GM18873 (cell line): ENCODE results near the gene RPS6KC1.
"Not testable (repeated sequence)": the region's sequence is repeated elsewhere in the genome, so short reads cannot be mapped to it uniquely, and the experiment has no call there.

Experiments used
- ATAC-seq: cut with Tn5 transposase; IDR thresholded peaks from one replicate; pipeline ENCODE4 v1.9.1; 2021; ENCODE audit warnings: mild to moderate bottlenecking, moderate library complexity, moderate number of reproducible peaks; ENCODE audit not compliant: unreplicated experiment, low FRiP score

Gene RPS6KC1, protein sequence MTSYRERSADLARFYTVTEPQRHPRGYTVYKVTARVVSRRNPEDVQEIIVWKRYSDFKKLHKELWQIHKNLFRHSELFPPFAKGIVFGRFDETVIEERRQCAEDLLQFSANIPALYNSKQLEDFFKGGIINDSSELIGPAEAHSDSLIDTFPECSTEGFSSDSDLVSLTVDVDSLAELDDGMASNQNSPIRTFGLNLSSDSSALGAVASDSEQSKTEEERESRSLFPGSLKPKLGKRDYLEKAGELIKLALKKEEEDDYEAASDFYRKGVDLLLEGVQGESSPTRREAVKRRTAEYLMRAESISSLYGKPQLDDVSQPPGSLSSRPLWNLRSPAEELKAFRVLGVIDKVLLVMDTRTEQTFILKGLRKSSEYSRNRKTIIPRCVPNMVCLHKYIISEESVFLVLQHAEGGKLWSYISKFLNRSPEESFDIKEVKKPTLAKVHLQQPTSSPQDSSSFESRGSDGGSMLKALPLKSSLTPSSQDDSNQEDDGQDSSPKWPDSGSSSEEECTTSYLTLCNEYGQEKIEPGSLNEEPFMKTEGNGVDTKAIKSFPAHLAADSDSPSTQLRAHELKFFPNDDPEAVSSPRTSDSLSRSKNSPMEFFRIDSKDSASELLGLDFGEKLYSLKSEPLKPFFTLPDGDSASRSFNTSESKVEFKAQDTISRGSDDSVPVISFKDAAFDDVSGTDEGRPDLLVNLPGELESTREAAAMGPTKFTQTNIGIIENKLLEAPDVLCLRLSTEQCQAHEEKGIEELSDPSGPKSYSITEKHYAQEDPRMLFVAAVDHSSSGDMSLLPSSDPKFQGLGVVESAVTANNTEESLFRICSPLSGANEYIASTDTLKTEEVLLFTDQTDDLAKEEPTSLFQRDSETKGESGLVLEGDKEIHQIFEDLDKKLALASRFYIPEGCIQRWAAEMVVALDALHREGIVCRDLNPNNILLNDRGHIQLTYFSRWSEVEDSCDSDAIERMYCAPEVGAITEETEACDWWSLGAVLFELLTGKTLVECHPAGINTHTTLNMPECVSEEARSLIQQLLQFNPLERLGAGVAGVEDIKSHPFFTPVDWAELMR

DNA sequence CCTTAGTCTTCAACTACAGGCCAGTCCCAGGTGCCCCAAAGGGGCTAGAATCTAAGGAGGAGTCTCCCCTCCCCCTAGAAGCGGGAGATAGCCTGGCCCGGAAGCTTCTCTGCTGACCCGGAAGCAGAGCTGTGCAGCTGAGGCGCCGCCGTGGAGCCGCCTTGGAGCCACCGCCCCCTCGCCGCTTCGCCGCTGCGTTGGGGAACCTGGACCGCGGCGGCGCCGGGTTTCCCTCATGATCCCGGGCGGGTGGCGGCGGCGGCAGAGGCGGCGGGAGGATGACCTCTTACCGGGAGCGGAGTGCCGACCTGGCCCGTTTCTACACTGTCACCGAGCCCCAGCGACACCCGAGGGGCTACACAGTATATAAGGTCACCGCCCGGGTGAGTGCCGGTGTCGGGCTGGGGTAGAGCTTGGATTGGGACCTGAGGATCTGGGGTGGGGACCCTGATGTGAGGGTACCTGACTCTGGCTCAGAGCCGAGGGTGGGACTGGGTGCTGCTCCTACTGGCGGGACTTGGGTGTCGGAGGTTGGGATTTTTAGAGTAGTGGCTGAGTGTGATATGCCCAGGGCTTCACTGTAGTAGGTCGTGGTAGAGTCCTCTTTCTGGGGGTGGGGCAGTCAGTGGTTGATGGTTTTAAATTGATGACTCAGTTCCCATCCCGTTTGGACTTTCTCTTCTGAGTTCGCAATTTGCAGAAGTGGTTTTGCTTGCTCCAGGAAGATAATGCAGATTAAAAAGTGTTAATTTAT, at the start of gene RPS6KC1:
Gene RPS6KC1 (plus strand): TSS at position 115 of the 754 bp plus-strand sequence. CDS start 164 bp downstream, at position 279.
- peak; percentile 92 for ATAC-seq

DNA sequence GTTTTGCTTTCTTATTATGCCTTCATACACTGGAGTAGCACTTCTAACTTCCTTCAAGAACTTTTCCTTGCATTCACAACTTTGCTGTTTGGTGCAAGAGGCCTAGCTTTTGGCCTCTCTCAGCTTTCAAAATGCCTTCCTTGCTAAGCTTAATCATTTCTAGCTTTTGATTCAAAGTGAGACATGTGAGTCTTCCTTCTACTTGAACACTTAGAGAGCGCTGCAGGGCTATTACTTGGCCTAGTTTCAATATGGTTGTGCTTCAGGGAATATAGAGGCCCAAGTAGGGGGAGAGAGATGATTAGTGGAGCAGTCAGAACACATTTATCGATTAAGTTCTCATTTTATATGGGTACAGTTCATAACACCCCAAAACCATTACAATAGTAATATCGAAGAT, 47.8 kb upstream of the RPS6KC1 start:
- peak; percentile 72 for ATAC-seq

DNA sequence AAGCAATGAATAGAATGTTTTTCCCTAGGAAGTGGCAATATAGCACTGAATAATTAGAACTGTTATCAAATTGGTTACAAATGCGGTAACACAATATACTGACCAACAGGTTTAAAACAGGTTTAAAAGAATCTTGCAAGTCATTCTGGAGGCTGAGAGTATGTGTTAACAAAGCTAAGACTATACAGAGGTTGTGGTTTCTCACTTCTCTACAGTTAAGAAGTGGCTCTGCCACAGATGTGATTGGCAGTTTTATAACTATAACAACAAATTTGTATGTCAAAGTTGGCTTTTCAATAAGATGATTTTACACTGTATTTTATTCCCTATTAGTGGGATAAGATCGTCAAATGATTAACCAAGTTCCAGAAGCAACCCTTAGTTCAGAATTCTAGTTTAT, 42.5 kb upstream of the RPS6KC1 start:
- ATAC-seq, result no peak

DNA sequence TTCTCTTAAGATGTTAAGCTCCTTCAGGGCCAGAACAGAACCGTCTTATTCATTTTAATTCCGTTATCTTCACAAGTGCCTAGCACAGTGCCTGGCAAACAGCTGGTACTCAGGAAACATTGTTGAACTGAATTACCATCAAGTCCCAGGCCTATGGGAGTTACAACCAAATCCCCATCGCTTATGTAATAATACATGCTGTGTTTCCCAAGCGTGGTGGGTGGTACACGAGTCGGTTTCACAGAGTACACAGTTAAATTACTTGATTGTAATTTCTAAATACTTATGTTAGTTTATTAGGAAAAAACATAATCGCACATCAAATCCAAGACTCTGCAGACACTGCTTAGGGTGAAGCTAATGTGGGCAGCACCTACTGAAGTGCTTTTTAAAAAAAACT, 36.4 kb upstream of the RPS6KC1 start:
- no peak for ATAC-seq

DNA sequence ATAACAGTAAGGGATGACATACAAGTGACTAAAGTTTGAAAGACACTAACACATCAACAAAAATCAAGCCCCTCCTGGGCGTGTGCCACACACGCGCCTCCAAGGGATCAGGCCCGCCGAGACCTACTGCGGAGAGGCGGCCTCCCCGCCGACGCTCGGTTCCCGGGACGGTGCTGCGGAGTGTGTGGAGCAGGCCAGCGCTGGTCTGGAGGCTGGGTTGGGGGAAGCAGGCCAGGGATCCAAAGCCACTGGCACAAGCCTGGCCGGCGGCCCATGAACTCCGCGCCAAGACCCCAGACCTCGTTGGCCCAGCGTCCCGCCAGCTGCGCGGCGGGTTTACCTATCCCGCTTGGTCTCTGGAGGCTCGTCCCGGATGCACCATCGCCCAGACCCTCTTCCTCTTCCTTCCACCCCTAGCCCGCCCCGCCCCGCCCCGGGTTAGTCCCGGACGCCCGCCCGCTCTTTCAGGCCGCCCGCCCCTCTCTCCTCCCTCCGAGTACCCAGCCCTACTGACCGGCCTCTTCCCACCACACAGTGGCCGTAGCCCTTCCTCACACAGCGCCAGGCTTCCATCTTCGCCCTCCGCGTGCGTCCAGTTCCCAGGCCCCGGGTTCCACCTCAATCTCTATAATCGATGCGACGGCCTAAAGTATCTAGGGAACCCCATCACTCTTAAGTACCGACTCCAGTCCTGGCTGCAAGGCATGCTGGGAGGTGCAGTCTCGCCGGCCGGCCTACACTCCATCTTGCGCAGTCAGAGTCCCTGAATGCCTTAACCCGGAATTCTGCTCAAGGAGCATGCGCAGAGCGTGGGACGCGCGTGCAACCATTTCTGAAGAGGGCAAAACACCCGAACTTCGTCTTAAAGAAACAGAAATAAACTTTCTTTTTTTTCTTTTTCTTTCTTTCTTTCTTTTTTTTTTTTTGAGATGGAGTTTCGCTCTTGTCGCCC, 35.7 kb upstream of the RPS6KC1 start, which contains the start of gene ANGEL2:
Gene ANGEL2 (minus strand): TSS at position 769 of the 952 bp plus-strand sequence. CDS start 196 bp downstream, at position 573.
- ATAC-seq, result peak; percentile 94

DNA sequence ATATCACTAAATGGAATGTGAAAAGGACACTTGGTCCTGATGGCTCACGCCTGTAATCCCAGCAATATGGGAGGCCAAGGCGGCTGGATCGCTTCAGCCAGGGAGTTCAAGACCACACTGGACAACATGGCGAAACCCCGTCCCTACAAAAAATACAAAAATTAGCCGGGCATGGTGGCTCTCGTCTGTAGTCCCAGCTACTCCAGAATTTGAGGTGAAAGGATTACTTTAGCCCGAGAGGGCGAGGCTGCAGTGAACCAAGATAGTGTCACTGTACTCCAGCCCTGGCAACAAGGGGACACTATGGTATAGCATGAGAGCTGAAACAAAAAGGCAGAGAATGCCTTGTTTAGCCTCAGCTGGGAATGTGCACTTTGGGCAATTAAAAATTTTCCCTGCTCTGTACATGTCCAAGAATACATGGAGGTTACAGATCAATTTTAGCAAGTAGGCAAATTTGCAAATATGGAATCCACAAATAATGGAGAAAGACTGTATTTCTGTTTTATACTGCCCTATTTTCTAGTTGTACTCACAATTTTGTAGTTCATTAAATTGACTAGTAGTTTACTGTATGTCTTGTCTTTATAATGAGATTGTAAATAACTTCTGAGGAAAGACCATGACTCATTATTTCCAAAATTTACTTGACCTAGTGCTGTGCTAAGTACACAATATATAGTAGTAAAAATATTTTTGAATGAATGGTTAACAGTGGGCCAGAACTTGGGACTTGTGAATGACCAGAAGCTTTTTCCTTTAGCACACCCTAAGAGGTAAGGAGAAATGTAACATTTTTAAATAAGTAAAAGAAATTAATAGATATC, 33.4 kb upstream of the RPS6KC1 start:
- no peak for ATAC-seq

DNA sequence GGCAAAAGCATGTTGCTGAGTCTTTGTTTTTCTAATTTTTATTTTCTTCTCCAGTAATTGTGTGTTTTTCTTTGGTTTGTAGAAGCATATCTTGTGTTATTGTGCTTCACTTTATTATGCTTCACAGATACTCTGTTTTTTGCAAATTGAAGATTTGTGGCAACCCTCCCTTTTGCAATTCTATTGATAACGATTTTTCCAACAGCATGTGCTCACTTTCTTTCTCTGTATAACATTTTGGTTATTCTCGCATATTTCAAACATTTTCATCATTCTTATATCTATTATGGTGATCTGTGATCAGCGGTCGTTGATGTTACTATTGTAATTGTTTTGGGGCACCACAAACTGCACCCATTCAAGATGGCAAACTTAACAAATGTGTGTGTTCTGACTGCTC, 31.6 kb upstream of the RPS6KC1 start:
- ATAC-seq, result no peak

DNA sequence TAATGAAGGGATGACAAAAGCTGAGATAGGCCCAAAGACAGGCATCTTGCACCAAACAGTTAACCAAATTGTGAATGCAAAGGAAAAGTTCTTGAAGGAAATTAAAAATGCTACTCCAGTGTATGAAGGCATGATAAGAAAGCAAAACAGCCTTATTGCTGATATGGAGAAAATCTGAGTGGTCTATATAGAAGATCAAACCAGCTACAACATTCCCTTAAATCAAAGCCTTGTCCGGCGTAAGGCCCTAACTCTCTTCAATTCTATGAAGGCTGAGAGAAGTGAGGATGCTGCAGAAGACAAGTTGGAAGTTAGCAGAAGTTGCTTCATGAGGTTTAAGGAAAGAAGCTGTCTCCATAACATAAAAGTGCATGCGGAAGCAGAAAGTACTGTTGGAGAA, 31.0 kb upstream of the RPS6KC1 start:
- no peak for ATAC-seq

DNA sequence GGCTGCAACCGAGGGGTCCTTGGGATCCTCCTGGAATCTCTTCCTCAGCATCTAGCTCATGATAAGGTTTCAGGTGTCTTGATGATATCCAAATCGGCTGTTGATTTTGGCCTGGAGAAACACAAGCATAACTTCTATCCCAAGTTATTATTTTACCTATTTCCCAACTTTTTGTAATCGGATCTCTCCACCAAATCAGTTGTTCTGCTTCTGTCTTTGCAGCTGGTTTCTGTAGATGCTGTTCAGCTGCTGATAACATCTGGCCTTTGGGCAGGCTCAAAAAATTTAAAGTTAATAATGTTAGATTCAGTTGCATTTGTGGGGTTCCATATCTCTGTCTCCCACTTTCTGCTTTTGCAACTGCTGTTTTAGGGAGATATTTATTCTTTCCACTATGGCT, 24.0 kb upstream of the RPS6KC1 start:
- not testable (repeated sequence) for ATAC-seq

DNA sequence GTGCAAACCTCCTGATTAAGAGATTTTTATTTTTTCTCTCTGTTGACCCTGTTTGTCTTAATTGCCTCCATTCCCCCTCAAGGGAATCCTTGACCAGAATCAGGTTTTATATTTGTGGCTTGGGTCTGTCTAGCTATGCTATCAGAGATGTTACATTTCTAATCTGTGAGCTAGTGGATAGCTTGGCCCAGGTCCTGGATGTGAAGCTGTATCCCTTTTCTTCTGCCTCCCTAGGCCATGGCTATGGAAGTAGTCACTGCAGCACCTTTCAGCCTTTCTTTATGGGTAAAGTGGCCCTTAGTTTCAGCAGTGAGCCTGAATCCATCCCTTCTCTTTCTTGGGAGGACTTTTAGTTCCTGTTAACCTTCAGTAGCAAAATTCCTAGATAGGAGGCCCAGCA, 18.4 kb upstream of the RPS6KC1 start:
- ATAC-seq, result no peak

DNA sequence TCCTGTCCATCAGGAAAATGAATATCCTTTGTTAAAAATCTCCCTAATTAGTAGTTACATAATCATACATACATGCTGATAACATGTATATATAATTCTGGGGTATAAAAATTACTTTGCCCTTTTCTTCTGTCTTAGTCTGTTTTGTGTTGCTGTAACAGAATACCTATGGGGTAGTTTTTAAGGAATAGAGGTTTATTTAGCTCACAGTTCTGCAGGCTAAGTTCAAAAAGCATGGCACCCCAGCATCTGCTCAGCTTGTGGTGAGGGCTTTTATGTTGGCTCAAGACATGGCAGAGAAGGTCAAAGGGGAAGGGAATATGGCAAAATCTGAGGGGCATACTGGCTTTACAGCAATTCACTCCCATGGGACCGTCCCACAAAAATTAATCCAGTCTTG, 16.3 kb upstream of the RPS6KC1 start:
- ATAC-seq, result no peak

DNA sequence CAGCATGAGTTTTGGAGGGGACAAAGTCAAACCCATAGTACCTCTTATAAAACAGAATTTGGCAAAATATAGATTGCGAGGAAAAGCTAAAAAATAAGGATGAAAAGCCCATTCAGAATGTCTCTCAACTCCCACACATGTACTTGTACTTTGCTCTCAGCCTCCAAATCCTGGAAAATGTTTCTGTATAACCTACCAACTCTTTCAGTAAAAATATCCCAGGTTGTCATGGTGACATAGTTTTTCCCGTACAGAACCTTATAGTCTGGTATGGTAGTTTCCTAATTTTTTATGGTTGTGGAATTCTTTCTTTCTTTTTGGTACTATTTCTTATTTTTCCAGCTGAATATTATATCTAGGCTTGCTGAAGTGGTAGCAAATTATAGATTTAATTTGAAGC, 15.5 kb upstream of the RPS6KC1 start:
- ATAC-seq, result no peak

DNA sequence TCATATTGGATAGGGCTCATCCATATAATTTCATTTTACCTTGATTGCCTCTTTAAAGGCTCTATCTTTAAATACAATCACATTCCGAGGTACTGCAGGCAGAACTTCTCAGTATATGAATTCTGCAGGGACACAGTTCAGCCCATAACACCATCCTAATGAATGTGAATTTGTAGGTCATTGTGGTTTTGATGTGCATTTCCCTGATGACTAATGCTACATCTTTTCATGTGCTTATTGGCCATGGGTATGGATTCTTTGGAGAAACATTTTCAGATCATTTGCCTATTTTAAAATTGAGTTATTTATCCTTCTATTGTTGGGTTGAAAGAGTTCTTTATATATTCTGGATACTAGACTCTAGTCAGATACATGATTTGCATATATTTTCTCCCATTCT, 9.6 kb upstream of the RPS6KC1 start:
- no peak for ATAC-seq

DNA sequence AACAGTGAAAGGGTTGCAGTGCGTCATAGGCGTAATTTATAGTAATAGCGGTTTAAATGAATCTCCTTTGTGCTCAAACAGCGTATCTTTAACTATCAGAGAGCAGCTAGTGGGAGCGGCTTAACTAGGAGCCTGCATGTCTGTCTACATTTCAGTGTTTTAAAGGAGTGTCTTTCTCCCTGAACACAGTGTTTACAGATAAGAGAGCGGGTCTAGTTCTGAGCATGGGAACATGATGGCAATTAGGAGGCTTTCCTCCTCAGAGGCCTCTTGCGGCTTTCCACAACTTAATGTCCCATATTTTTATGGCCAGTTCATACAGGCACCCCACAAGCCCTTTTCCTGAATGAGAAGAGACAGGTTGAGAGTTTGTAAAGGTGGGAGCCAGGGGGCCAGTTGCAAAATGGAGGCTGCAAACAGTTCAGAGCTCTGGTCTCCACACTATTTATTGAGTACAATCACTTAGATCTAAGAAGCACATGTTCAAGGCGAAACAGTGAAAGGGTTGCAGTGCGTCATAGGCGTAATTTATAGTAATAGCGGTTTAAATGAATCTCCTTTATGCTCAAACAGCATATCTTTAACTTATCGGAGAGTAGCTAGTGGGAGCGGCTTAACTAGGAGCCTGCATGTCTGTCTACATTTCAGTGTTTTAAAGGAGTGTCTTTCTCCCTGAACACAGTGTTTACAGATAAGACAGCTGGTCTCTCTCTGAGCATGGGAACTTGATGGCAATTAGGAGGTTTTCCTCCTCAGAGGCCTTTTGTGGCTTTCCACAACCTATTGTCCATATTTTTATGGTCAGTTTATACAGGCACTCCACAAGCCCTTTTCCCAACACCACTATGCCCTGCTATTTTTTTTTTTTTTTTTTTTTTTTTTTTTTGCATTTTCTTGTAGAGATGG, 5.5 kb upstream of the RPS6KC1 start:
- not testable (repeated sequence) for ATAC-seq

DNA sequence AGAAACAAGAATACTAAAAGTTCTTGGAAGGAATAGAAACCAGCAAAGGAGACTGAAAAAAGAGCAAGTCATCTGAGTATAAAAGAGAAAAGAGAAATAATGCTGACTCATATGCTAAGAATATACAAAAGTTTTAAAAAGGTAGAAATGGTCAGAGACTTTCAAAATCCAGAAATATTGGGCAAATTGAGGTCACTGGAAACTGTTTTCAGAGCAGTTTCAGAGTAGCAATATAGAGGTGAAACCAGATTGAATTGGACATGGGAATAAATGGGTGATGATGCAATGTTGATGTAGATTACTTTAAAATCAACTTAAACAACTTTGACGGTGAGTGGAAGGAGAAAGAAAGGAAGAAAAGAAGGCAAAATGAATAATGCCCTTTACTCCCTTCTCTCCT, 1.8 kb upstream of the RPS6KC1 start:
- no peak for ATAC-seq

DNA sequence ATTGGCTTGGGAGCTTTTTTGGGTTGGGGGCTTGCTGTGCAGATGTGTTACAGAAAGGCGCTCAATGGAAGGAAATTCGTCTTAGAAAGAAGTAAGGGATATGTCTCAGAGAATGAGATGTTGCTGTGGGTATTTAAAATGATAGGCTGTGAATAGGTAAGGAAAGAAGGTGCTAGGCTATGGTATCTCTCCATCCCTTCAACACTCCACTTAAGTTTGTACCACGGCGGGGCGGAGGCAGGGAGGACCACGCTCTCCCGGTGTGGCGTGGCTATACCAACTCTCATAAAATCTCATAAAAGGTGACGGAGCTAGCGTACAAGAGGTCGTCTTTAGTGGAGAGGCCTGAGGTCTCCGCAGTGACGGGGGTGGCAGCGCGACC, 305 bp upstream of the RPS6KC1 start:
- peak; percentile 22 for ATAC-seq

DNA sequence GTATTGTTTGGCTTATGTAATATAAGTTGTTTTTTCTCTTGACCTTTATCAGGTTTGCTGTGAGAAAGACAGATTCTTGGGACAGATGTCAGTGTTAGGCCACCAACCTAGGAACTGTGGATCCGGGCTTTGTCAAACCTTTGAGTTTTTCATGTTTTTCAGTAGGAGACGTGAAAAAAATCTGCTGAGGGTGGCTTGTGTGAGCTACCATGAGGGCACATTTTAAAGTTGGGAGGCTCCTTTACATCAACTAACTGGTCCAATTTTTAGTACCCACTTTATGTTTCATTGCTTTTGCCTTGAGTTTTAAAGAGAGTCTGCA, 801 bp downstream of the RPS6KC1 start:
- ATAC-seq, result no peak

DNA sequence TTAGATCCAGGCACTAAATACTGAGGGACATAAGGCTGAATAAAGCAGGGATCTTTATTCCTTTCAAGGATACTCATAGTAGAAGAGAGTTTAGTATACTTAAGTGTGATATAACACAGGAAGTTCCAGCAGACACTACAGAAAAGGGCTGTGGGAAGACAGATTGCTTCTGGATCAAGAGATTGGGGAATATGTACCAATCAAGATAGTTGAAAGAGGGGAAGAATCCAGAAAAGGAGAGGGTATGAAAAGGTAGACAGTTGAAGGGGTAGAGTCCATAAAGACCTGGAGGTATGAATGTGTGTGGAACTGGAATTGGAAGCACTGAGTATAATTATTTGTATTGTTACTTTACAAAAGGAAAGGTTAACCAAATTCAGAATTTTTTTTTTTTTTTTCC, 2.4 kb downstream of the RPS6KC1 start:
- ATAC-seq, result no peak
